Measurements from ENCODE around the gene PCDH9. TPM values are rescaled to one million over a fixed set of nuclear protein-coding genes. Genes with fewer than 3 reads are reported as not detected.
A peak's percentile ranks its signal among the peaks of the same experiment; 100 is the strongest.

The PCDH9 gene
- total RNA-seq, 2 donors from 2014 or later: 0.12 to 0.34 TPM

DNA sequence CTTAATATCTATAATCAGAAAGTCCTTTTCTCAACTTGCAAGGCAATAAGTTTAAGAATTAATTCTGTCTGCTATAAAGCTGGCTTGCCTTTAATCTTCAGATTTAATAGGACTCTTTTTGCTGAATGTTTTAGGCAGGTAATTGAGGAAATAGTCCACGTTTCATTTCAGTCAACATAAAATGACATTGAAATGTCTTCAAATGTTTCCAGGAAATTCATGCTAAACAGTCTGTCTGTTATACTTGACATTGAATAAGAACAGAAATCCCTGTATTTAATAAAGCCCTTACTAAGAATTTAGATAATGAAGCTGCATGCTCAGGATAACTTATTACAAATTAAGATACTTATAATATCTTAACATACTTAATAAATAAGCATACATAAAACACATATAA lies 84.2 kb downstream of the PCDH9 start:
- H3K9me3 Mint-ChIP-seq: no peaks in the 10 kb centered on the region
- no peaks in the 10 kb centered on the region for H3K27me3 Mint-ChIP-seq (ENCODE audit: low read depth)
- H3K4me3 Mint-ChIP-seq: no peak overlapping the region
- H3K36me3 Mint-ChIP-seq (ENCODE audit: insufficient read depth in 2 of 2): no peaks in the 10 kb centered on the region
- ATAC-seq (replicated peaks in 1 of 2): no peak
- no peaks in the 10 kb centered on the region for H3K4me1 Mint-ChIP-seq (ENCODE audit: low read depth)
- DNase-seq: no peak
- no peak overlapping the region for H3K27ac Mint-ChIP-seq

DNA sequence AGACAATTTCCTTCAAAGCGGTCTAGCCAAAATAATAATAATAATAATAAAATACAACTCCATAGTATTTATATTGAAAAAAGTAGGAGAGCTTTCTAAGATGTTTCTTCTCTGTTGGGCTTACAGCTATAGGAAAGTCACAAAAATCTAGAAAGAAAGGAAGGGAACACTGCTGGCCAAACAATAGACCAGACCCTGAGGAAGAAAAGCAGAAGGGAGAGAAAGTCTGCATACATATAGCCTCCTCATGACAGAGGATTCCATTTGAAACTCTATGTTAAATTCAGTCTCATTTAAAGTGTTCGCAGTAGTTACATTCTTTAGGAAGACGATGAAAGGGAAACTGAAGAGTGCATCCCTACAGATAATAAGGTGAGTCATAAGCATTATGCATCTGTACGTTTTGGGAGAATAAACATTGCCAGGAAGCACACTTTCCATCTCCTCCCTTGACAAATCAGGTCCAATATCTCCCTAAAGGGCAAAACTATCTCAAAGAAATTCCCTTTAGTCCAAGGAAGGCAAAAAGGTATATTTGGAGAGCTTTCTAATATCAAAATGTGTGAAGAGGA lies 86.5 kb downstream of the PCDH9 start:
- Mint-ChIP-seq H3K9me3 (no peaks in the 10 kb centered on the region), H3K36me3 (ENCODE audit: insufficient read depth in 2 of 2) (no peaks in the 10 kb centered on the region), H3K27me3 (ENCODE audit: low read depth) (no peaks in the 10 kb centered on the region), H3K4me3 (no peak overlapping the region), H3K4me1 (ENCODE audit: low read depth) (no peaks in the 10 kb centered on the region), H3K27ac (no peak overlapping the region)
- DNase-seq (no peak), ATAC-seq (replicated peaks in 1 of 2) (no peak)

DNA sequence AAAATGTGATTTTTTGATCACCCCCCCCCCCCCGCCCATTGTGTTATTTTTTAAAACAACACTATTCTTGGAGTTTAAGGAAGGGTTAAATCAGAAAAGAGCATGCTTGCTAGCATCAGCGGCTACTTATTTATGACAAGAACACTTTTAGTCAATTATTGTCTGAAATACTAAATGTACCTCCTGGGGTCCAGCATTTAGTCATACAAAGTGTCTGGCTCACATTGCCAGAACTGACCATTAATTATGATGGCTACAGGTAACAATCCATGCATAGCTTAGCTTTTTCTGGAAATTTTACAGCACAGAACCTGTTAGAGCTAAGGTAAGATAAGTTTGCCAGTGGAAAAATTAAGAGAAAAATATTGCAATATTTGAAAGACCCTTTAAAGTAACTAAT lies 90.1 kb downstream of the PCDH9 start:
- no peaks in the 10 kb centered on the region for H3K27me3 Mint-ChIP-seq (ENCODE audit: low read depth)
- no peak overlapping the region for H3K4me3 Mint-ChIP-seq
- no peaks in the 10 kb centered on the region for H3K36me3 Mint-ChIP-seq (ENCODE audit: insufficient read depth in 2 of 2)
- H3K4me1 Mint-ChIP-seq (ENCODE audit: low read depth): no peaks in the 10 kb centered on the region
- no peak for DNase-seq
- no peak overlapping the region for H3K27ac Mint-ChIP-seq
- ATAC-seq (replicated peaks in 1 of 2): no peak
- H3K9me3 Mint-ChIP-seq: peaks cover 0 to 1% of the 10 kb centered on the region in 2 donors

DNA sequence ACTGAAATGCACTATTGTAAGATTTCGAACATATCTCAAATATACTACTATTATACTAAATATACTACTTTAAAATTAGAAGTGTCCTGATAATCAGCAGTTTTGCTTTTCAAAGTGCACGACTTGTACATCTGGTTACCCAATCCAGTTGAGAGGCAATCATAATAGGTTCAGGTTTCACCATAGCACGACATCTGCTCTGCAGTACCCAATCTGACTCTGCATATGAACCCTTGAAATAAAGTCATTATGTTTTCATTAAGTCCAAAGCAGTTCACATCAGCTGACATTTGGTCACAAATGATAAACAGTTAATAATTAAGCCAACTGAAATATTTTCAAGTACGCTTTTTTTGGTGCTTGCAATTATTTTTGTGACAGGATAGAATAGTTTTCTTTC lies 90.6 kb downstream of the PCDH9 start:
- DNase-seq (no peak), ATAC-seq (replicated peaks in 1 of 2) (no peak)
- Mint-ChIP-seq H3K4me3 (no peak overlapping the region), H3K4me1 (ENCODE audit: low read depth) (no peaks in the 10 kb centered on the region), H3K9me3 (peaks cover 0 to 1% of the 10 kb centered on the region in 2 donors), H3K36me3 (ENCODE audit: insufficient read depth in 2 of 2) (no peaks in the 10 kb centered on the region), H3K27me3 (ENCODE audit: low read depth) (no peaks in the 10 kb centered on the region), H3K27ac (no peak overlapping the region)

DNA sequence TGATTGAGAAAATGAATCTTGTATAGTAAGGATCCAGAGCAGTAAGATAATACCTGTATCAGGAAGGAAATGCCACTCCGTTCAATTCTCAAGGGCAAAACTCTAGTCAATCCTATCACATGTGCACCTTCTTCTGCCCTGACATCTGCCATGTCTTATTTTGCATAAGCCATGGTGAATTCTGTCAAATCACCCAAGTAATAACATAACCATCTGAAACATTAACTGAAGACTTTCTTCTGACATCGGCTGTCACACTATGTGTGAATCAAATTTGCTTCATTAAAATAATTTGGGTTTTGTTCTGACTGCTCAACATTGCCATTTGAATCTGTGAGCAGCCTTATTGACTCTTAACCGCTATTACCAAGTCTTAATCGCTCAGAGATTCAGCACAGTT lies 91.2 kb downstream of the PCDH9 start:
- no peaks in the 10 kb centered on the region for H3K36me3 Mint-ChIP-seq (ENCODE audit: insufficient read depth in 2 of 2)
- H3K9me3 Mint-ChIP-seq: peaks cover 0 to 1% of the 10 kb centered on the region in 2 donors
- DNase-seq (no peak), ATAC-seq (replicated peaks in 1 of 2) (no peak)
- no peaks in the 10 kb centered on the region for H3K4me1 Mint-ChIP-seq (ENCODE audit: low read depth)
- no peak overlapping the region for H3K27ac Mint-ChIP-seq
- H3K27me3 Mint-ChIP-seq (ENCODE audit: low read depth): no peaks in the 10 kb centered on the region
- no peak overlapping the region for H3K4me3 Mint-ChIP-seq

DNA sequence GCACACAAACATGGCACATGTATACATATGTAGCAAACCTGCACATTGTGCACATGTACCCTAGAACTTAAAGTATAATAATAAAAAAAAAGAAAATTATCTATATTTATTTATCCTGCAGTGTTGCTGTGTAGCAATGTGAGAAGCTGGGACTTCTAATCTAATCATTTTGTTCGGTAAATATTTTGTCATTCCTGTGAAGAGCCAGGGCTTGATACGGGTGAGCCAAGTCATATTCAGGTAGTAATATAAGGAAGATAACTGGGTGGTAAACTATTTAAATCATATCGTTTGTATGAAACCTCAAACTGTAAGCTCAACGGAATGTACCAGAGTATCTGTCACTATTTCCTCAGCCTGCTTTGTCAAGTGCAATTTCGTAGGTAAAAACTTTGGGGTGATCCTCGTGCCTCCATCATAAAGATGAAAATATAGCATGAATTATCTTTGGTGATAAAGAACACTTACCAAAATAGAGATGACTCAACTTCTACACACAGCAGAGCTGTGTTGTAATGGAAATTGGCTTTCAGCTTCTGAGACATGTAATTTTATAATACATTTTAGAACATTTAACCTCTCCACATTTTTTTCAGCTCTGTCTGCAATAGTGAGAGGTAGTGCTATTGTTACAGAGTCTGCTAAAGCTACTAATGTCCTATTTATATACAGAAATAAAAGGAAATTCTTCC lies 92.9 kb downstream of the PCDH9 start:
- no peak overlapping the region for H3K27ac Mint-ChIP-seq
- H3K4me3 Mint-ChIP-seq: no peak overlapping the region
- no peak for DNase-seq
- H3K9me3 Mint-ChIP-seq: peaks cover 0 to 1% of the 10 kb centered on the region in 2 donors
- H3K4me1 Mint-ChIP-seq (ENCODE audit: low read depth): no peaks in the 10 kb centered on the region
- ATAC-seq (replicated peaks in 1 of 2): no peak
- no peaks in the 10 kb centered on the region for H3K36me3 Mint-ChIP-seq (ENCODE audit: insufficient read depth in 2 of 2)
- no peaks in the 10 kb centered on the region for H3K27me3 Mint-ChIP-seq (ENCODE audit: low read depth)

DNA sequence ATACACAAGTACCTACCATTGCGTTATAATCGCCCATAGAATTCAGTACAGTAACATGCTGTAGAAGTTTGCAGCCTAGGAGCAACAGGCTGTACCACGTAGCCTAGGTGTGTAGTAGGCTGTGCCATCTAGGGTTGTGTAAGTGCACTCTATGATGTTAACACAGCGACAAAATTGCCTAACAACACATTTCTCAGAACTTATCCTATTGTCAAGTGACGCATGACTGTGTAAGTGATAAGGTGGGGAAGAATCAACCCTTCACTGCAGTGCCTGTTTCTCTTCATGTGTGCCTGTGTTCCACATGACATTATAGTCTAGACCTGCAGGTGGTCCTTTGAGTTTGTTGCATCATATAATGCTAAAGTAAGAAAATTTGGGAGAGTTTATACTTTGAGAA lies 94.0 kb downstream of the PCDH9 start:
- no peak for DNase-seq
- ATAC-seq (replicated peaks in 1 of 2): no peak
- Mint-ChIP-seq H3K27me3 (ENCODE audit: low read depth) (no peaks in the 10 kb centered on the region), H3K9me3 (peaks cover 0 to 1% of the 10 kb centered on the region in 2 donors), H3K27ac (no peak overlapping the region), H3K4me3 (no peak overlapping the region), H3K36me3 (ENCODE audit: insufficient read depth in 2 of 2) (no peaks in the 10 kb centered on the region), H3K4me1 (ENCODE audit: low read depth) (no peaks in the 10 kb centered on the region)

DNA sequence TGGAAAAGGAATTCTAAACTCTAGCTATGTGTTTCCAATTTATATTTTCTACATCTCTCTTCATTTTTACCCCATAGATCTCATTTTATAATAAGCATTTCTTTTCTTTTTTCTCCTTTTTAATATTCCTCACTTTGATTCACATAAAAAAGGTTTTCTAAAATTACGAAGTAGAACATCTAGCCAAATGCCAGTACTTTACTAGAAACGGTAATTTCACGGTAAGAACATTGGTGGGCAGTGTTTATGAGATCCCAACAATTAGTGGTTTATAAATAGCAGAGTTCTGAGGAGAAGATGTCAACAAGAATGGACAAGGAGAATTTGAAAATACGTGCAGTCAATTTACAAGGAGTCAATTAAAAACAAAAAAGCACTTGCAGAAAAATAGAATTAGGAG lies 94.8 kb downstream of the PCDH9 start:
- H3K4me1 Mint-ChIP-seq (ENCODE audit: low read depth): no peaks in the 10 kb centered on the region

DNA sequence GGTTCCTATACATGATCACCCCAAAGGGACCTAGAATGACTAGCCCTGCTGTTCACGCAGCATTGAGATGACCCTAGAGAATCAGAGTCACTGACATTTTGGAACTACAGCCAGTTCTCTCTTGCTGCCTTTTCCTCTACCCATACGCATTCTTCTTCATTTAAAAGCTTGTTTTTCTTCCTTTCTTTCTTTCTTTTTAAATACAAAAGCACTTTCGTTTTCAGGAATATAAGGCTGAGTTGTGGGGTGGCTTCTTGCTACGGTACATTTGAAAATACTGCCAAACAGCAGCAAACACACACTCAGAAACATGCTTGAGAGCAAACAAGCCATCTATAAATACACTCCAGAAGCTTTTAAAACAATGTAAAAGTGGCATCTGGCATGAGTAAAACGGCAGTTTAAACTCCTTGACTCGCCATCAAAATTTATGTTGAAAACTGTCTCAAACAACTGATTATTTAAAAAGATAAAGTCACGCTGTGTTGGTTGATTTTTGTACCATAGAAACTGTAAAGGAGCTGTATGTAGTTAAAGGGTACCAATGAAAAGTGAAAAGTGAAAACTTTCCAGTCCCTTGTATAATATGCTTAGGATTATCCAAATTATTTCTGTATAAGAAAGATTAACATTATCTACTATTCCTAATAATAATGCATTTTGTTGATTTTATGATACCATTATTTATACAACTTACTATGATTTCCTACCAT lies 95.6 kb downstream of the PCDH9 start:
- ATAC-seq (replicated peaks in 1 of 2) (no peak), DNase-seq (no peak)
- H3K9me3 Mint-ChIP-seq: peaks cover 0 to 1% of the 10 kb centered on the region in 2 donors
- H3K4me3 Mint-ChIP-seq: peak overlapping the region; percentile 43 to 65
- H3K4me1 Mint-ChIP-seq (ENCODE audit: low read depth): no peaks in the 10 kb centered on the region
- H3K36me3 Mint-ChIP-seq (ENCODE audit: insufficient read depth in 2 of 2): no peaks in the 10 kb centered on the region
- no peaks in the 10 kb centered on the region for H3K27me3 Mint-ChIP-seq (ENCODE audit: low read depth)
- H3K27ac Mint-ChIP-seq: no peak overlapping the region

More for the DNA sequence above, 94.8 kb downstream of the PCDH9 start:
- Mint-ChIP-seq H3K27ac (no peak overlapping the region), H3K36me3 (ENCODE audit: insufficient read depth in 2 of 2) (no peaks in the 10 kb centered on the region), H3K9me3 (peaks cover 0 to 1% of the 10 kb centered on the region in 2 donors), H3K4me3 (no peak overlapping the region), H3K27me3 (ENCODE audit: low read depth) (no peaks in the 10 kb centered on the region)
- ATAC-seq (replicated peaks in 1 of 2) (no peak), DNase-seq (no peak)

DNA sequence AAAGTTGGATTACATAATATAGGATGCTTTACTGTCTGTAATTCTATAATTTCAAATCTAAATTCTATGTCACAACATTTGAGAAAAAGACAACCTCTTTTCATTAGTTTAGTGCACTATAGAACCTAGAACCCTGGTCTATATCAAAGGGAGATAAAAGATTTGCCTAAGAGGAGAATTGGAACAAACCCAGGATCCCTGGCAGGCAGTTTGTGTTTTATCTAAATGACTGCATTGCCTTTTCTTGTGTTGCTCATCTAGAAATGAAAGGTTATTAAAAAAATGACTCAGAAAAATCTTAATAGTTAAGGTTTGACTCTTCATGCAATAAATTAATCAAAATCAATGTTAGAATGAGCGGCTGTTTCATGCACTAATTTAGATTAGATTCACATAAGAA lies 96.7 kb downstream of the PCDH9 start:
- Mint-ChIP-seq H3K4me1 (ENCODE audit: low read depth) (no peaks in the 10 kb centered on the region), H3K9me3 (peaks cover 0 to 1% of the 10 kb centered on the region in 2 donors), H3K27ac (no peak overlapping the region), H3K36me3 (ENCODE audit: insufficient read depth in 2 of 2) (no peaks in the 10 kb centered on the region), H3K27me3 (ENCODE audit: low read depth) (no peaks in the 10 kb centered on the region), H3K4me3 (no peak overlapping the region)
- DNase-seq (no peak), ATAC-seq (replicated peaks in 1 of 2) (no peak)

DNA sequence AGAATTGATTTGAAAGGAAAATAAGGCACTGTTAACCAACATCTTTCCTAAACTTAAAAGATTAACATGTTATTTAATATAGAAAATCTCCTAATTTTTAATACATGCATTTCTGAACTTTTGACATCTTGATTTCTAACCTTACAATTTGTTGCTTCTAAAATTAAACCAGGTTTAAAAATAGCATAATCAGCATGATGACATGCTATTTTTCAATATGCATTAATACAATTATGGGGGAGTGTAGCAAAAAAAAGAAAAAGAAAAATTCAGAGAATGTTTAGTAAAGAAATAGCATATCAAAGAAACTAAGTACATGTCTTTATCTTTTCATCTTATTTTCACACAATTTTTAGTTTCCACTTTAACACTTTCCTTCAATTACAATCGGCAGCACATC lies 98.7 kb downstream of the PCDH9 start:
- Mint-ChIP-seq H3K9me3 (peaks cover 0 to 1% of the 10 kb centered on the region in 2 donors), H3K4me3 (no peak overlapping the region), H3K27ac (no peak overlapping the region), H3K36me3 (ENCODE audit: insufficient read depth in 2 of 2) (no peaks in the 10 kb centered on the region), H3K27me3 (ENCODE audit: low read depth) (no peaks in the 10 kb centered on the region), H3K4me1 (ENCODE audit: low read depth) (no peaks in the 10 kb centered on the region)
- DNase-seq: no peak
- no peak for ATAC-seq (replicated peaks in 1 of 2)

DNA sequence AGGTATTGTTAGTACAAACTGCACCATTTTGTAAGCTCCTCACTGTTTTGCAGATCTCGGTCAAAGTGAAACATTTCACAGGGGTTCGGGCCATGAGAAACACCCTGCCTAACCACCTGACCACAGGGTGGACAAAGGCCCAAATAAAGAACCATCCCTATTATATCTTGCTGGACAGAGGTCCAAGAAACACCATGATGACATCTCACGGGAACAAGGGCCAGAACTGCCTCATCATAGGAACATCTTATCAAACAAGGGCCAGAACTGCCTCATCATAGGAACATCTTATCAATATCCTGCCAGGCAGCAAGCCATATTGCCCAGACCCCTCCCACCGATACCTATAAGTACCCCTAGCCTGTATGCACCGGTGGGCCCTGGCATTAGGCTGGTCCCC lies 99.7 kb downstream of the PCDH9 start:
- no peak for DNase-seq
- Mint-ChIP-seq H3K36me3 (ENCODE audit: insufficient read depth in 2 of 2) (no peaks in the 10 kb centered on the region), H3K27me3 (ENCODE audit: low read depth) (no peaks in the 10 kb centered on the region), H3K4me3 (no peak overlapping the region), H3K9me3 (peaks cover 0 to under 1% of the 10 kb centered on the region in 2 donors), H3K27ac (no peak overlapping the region), H3K4me1 (ENCODE audit: low read depth) (no peaks in the 10 kb centered on the region)
- ATAC-seq (replicated peaks in 1 of 2): no peak

DNA sequence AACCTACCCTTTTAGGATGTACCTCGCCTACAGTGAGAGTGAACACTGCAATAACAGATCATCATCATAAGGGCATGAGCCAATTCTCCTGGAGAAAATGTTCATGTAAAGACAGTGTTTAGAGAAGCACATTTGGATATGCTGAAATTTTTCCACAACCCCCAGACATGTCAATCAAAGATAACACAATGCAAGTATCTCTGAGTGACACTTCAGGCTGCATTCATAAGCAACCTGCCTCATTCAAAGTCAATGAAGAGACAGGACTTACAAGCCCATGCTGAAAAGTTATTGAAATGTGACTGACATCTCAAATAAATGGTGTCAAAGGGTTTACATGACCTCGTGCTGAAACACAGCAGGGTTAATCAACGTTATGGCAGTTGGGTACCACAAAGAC lies 102.0 kb downstream of the PCDH9 start:
- H3K27ac Mint-ChIP-seq: no peak overlapping the region
- no peaks in the 10 kb centered on the region for H3K4me1 Mint-ChIP-seq (ENCODE audit: low read depth)
- no peaks in the 10 kb centered on the region for H3K27me3 Mint-ChIP-seq (ENCODE audit: low read depth)
- no peak overlapping the region for H3K4me3 Mint-ChIP-seq
- H3K9me3 Mint-ChIP-seq: no peaks in the 10 kb centered on the region
- no peaks in the 10 kb centered on the region for H3K36me3 Mint-ChIP-seq (ENCODE audit: insufficient read depth in 2 of 2)
- DNase-seq (no peak), ATAC-seq (replicated peaks in 1 of 2) (no peak)
